Measurements from ENCODE around the gene TMEM270.
"Not testable (repeated sequence)": the region's sequence is repeated elsewhere in the genome, so short reads cannot be mapped to it uniquely, and the experiment has no call there.

TMEM270 gene

DNA sequence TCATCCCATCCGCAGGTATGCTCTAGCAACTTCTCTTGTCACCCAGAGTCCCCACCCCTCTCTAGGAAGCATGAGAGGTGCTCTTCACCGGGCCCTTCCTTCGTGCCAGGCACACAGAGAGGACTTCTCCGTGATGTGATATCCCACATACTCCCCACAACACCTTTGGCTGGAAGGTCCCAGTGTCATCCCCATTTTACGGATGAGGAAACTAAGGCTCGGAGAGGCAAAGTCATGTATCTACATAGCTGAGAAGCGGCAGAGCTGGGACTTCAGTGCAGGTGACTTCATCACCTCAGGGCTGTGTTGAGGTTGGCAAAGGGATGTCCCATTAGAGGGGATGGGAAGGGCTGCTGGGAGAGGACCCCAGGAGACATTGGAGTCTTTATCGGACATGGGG, 15.4 kb downstream of the TMEM270 start:
- no peak for DNase-seq (ENCODE audit: extremely low read depth, low read depth)
- TF ChIP-seq, protein P1, sequence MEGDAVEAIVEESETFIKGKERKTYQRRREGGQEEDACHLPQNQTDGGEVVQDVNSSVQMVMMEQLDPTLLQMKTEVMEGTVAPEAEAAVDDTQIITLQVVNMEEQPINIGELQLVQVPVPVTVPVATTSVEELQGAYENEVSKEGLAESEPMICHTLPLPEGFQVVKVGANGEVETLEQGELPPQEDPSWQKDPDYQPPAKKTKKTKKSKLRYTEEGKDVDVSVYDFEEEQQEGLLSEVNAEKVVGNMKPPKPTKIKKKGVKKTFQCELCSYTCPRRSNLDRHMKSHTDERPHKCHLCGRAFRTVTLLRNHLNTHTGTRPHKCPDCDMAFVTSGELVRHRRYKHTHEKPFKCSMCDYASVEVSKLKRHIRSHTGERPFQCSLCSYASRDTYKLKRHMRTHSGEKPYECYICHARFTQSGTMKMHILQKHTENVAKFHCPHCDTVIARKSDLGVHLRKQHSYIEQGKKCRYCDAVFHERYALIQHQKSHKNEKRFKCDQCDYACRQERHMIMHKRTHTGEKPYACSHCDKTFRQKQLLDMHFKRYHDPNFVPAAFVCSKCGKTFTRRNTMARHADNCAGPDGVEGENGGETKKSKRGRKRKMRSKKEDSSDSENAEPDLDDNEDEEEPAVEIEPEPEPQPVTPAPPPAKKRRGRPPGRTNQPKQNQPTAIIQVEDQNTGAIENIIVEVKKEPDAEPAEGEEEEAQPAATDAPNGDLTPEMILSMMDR (IDR thresholded peaks at IDR 0.05; ENCODE audit: low read depth, low read length), result no peak

DNA sequence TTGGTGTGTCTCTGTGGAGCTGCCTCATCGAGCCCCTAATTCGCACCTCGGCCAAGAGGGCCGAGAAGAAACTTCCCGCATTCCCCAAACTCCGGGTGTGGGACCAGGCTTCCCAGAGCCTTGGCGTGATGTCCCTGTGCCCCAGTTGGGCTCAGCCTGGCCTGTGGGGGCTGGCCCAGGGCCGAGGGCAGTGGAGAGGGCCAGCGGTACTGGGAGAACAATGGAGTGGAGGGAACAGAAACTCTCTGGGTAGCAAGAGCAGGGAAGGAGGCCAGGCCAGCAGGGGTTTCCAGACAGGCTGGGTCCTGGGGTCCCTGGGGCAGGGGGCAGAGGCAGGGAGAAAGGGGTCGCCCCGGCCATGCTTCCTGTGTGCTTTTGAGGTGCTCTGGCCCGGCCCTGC, 16.0 kb downstream of the TMEM270 start:
- TF ChIP-seq, protein P1 (IDR thresholded peaks at IDR 0.05; ENCODE audit: low read depth, low read length), result no peak
- no peak for DNase-seq (ENCODE audit: extremely low read depth, low read depth)

DNA sequence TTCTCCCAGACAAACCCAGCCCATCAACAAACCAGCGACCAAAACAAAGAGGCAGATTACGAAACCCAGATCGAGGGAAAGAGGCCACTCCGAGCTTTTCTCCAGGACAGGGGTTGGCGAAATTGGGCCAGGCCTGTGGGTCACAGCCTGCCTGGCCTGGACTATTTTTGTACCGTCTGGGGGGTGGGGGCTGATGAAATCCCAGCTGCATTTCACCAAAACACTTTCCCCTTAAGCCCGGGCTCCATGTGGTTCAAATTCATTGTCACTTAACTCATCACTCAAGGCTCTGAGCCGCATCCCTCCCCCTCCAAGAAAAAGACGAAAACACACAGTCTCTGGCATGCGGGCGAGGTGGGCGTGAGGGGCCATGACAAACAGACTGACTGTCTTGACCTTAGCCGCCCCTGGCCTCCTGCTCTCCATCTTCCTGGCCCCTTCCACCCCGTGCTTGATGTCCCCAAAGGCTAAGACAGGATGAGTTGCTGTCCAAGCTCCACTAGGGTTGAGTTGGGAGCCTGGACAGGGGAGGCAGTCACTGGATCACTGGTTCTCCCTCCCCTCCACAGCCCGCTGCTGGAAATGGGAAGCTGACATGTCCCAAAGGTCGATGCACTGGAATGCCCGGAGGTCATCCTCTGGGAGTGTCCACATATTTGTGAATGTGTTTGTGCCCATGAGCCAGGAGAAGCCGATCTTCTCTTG, 19.2 kb downstream of the TMEM270 start:
- TF ChIP-seq, protein P1 (IDR thresholded peaks at IDR 0.05; ENCODE audit: low read depth, low read length), result no peak
- DNase-seq (ENCODE audit: extremely low read depth, low read depth), result peak; percentile 59

DNA sequence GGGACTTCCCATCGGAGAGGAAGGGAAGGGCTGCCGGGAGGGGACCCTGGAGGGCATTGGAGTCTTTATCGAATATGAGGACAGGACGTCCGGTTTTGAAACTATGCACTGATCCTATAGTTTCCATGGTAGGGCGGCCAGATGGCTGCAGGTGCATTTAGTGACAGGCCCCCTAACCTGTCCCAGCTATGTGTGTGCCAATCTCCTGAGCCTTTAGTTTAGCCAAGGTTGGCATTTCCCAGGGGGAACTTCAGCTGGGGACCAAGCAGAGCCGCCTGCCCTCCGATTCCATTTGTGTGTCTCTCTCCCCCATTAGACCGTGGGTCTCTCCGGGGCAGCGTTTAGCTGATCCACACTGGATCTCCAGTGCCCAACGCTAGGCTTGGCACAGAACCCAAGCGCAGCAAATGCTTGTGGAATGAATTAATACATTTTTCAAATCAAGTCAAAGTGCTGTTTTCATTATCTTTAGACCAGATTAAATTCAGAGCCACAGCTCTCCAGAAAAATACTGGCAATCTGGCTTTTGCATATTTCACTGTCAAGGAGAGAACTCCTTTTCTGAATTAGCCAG, 19.9 kb downstream of the TMEM270 start:
- DNase-seq (ENCODE audit: extremely low read depth, low read depth), result no peak
- TF ChIP-seq, protein P1 (IDR thresholded peaks at IDR 0.05; ENCODE audit: low read depth, low read length), result no peak

DNA sequence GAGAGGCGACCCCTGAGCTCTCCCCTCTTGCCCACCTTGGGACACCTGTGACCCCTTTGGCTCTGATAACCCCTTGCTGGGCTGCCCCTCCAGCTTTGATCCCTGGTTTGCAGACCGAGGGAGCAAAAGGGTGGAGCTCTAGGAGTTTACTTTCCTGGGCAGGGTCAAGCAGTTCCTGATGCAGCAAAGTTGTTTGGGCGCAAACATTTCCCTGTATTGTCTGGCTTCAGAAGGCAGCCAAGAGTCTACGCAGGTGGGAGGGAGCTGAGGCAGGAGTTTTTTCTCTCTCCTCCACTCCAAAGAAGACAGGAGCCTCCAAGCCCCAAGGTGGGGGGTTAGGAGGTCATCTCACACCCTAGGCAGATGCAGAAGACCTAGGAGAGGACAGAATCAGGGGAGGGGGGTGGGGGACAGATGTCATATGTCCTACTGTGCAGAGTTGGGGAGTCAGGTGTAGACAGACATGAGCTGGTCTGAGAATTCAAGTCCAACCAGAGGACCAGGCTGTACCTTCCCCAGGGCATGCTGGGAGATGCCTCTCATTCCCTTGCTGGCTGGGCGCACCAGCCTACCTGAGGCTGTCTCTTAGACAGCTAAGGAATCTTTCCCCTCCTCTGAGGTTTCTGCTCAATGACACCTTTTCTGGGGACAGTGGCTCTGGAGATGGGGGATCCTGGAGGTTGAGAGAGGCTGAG, 20.5 kb downstream of the TMEM270 start:
- DNase-seq (ENCODE audit: extremely low read depth, low read depth), result no peak
- TF ChIP-seq, protein P1 (IDR thresholded peaks at IDR 0.05; ENCODE audit: low read depth, low read length), result no peak

DNA sequence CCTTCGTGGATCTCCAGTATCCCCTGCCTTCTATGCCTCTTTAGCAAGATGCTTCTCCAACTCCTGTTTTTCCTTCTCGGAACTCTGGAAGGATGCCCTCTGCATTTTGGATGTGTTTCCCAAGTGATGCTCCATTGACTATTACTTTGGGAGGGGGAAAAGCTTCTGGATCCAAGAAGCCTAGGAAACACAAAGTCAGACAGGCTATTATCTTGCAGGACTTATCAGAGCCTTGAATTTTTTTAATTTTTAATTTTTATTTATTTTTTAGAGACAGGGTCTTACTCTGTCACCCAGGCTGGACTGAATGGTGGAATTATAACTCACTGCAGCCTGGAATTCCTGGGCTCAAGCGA, 21.1 kb downstream of the TMEM270 start:
- TF ChIP-seq, protein P1 (IDR thresholded peaks at IDR 0.05; ENCODE audit: low read depth, low read length), result no peak
- no peak for DNase-seq (ENCODE audit: extremely low read depth, low read depth)

DNA sequence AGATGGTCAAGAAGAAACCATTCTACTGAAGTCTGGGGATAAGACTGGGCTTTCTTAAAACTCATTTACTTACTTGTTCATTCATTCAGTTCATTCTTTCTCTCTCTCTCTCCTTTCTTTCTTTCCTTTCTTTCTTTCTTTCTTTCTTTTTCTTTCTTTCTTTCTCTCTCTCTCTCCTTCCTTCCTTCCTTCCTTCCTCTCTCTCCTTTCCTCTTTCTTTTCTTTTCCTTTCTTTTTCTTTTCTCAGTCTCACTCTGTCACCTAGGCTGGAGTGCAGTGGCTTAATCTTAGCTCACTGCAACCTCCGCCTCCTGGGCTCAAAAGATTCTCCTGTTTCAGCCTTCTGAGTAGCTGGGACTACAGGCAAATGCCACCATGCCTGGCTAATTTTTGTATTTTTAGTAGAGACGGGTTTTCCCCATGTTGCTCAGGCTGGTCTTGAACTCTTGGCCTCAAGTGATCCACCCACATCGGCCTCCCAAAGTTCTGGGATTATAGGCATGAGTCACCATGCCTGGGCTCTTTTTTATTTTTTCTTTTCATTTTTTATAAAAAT, 24.0 kb downstream of the TMEM270 start:
- not testable (repeated sequence) for DNase-seq (ENCODE audit: extremely low read depth, low read depth)

Measured in AG09319 (cell line).